IMR-90 (cell line): ENCODE measurements around the gene PDXK. TPM values are rescaled to one million over a fixed set of nuclear protein-coding genes. Genes with fewer than 3 reads are reported as not detected.
"Not testable (repeated sequence)": the region's sequence is repeated elsewhere in the genome, so short reads cannot be mapped to it uniquely, and the experiment has no call there.

Experiments
- ATAC-seq: fragments of 200-7000 bp; cut with Tn5 transposase; 2 replicates; pipeline ENCODE4 v1.9.1; 2020; ENCODE audit warnings: low read depth, mild to moderate bottlenecking, moderate library complexity
- BruUV-seq: library from RNA; stranded (reverse); fragments of 400-500 nt; replicated peaks from 2 replicates; lab custom pipeline; 2021; lab: Mats Ljungman, UMichigan
- CTCF ChIA-PET: fragments of 300-600 bp; formaldehyde crosslinking; extraction: SDS; loops from one replicate; lab custom pipeline; 2021; ENCODE audit warnings: antibody characterized with exemption; lab: Yijun Ruan, JAX
- POLR2A ChIA-PET: fragments of 300-600 bp; sonication (Branson Sonifier 250); formaldehyde crosslinking; loops from one replicate; lab custom pipeline; 2022; ENCODE audit warnings: antibody characterized with exemption; ENCODE audit not compliant: unreplicated experiment; lab: Charles Lee
- DNase-seq: peaks from one replicate; pipeline ENCODE4 v3.0.0; 2013
- H2AFZ ChIP-seq: replicated peaks from 2 replicates; pipeline ENCODE3; 2013; ENCODE audit warnings: low read length, mild to moderate bottlenecking; ENCODE audit not compliant: poor library complexity
- H2AK5ac ChIP-seq: 2 replicates; pipeline ENCODE4 v1.6.1; 2013; ENCODE audit warnings: low read depth, low read length, inconsistent platforms
- H2AK9ac ChIP-seq: replicated peaks from 2 replicates; pipeline ENCODE3; 2013; ENCODE audit warnings: mild to moderate bottlenecking, low read depth, low read length, moderate library complexity; ENCODE audit not compliant: poor library complexity
- H2BK120ac ChIP-seq: 2 replicates; pipeline ENCODE4 v1.6.1; 2013; ENCODE audit warnings: low read depth, low read length, inconsistent platforms
- H2BK15ac ChIP-seq: 3 replicates; pipeline ENCODE4 v1.6.1; 2013; ENCODE audit warnings: low read depth, low read length, inconsistent platforms
- H2BK20ac ChIP-seq: 2 replicates; pipeline ENCODE4 v1.6.1; 2013; ENCODE audit warnings: low read depth, mild to moderate bottlenecking, inconsistent platforms, low read length, moderate library complexity
- H2BK5ac ChIP-seq: 2 replicates; pipeline ENCODE4 v1.6.1; 2013; ENCODE audit warnings: mild to moderate bottlenecking, low read depth, low read length, inconsistent platforms; ENCODE audit not compliant: poor library complexity, severe bottlenecking
- H3K14ac ChIP-seq: replicated peaks from 2 replicates; pipeline ENCODE4 v1.6.1; 2013; ENCODE audit warnings: low read depth, low read length, inconsistent platforms
- H3K18ac ChIP-seq: 2 replicates; pipeline ENCODE4 v1.6.1; 2013; ENCODE audit warnings: low read depth, low read length, control low read depth
- H3K23ac ChIP-seq: 2 replicates; pipeline ENCODE4 v1.6.1; 2013; ENCODE audit warnings: low read depth, low read length, inconsistent platforms
- H3K27ac ChIP-seq: 2 replicates; pipeline ENCODE4 v1.5.1; 2013; ENCODE audit warnings: mild to moderate bottlenecking, control low read depth, low read length; ENCODE audit not compliant: insufficient read depth
- H3K27me3 ChIP-seq: 2 replicates; pipeline ENCODE4 v1.6.1; 2013; ENCODE audit warnings: low read length; ENCODE audit not compliant: control insufficient read depth, insufficient read depth
- H3K36me3 ChIP-seq: 2 replicates; pipeline ENCODE4 v1.6.1; 2013; ENCODE audit warnings: low read length, mixed read lengths; ENCODE audit not compliant: control insufficient read depth, insufficient read depth
- H3K4ac ChIP-seq: 2 replicates; pipeline ENCODE4 v1.6.1; 2013; ENCODE audit warnings: low read depth, low read length, inconsistent platforms
- H3K4me1 ChIP-seq: 2 replicates; pipeline ENCODE4 v1.6.1; 2013; ENCODE audit warnings: low read length, mixed read lengths; ENCODE audit not compliant: control insufficient read depth, insufficient read depth
- H3K4me2 ChIP-seq: 2 replicates; pipeline ENCODE4 v1.6.1; 2013; ENCODE audit warnings: low read depth, mild to moderate bottlenecking, control low read depth, low read length, moderate library complexity
- H3K4me3 ChIP-seq: 2 replicates; pipeline ENCODE4 v1.5.1; 2013; ENCODE audit warnings: low read depth, mild to moderate bottlenecking, control low read depth, low read length, moderate library complexity; ENCODE audit not compliant: insufficient read depth
- H3K56ac ChIP-seq: 2 replicates; pipeline ENCODE4 v1.6.1; 2013; ENCODE audit warnings: low read length, inconsistent platforms; ENCODE audit not compliant: insufficient read depth; ENCODE audit errors: extremely low read depth
- H3K79me1 ChIP-seq, 2 experiments: 2 replicates each; pipeline ENCODE4 v1.6.1; 2013; ENCODE audit warnings: low read length in 2 of 2, inconsistent platforms in 1 of 2, low read depth in 1 of 2
- H3K9ac ChIP-seq: 2 replicates; pipeline ENCODE4 v1.6.1; 2013; ENCODE audit warnings: low read depth, low read length, control low read depth
- H3K9me1 ChIP-seq: 2 replicates; pipeline ENCODE4 v1.6.1; 2013; ENCODE audit warnings: low read length, inconsistent platforms; ENCODE audit not compliant: insufficient read depth
- H3K9me3 ChIP-seq: 2 replicates; pipeline ENCODE4 v1.6.1; 2013; ENCODE audit warnings: low read length; ENCODE audit not compliant: control insufficient read depth, insufficient read depth
- H4K20me1 ChIP-seq: 2 replicates; pipeline ENCODE4 v1.6.1; 2013; ENCODE audit warnings: low read length, inconsistent platforms; ENCODE audit not compliant: insufficient read depth
- H4K5ac ChIP-seq: 2 replicates; pipeline ENCODE4 v1.6.1; 2013; ENCODE audit warnings: mild to moderate bottlenecking, low read depth, low read length, control low read depth
- H4K8ac ChIP-seq, 2 experiments: 2 replicates each; pipeline ENCODE4 v1.6.1; 2013; ENCODE audit warnings: low read depth in 2 of 2, low read length in 2 of 2, control low read depth in 1 of 2, inconsistent platforms in 1 of 2
- H4K91ac ChIP-seq: 2 replicates; pipeline ENCODE4 v1.6.1; 2013; ENCODE audit warnings: low read depth, low read length, inconsistent platforms; ENCODE audit not compliant: insufficient read depth
- WGBS, 2 experiments: methylation state at CpG; one replicate each; pipeline versions ENCODE4 v1.1.5 to v1.1.7; 2013; ENCODE audit warnings: missing lambda C conversion rate in 2 of 2; ENCODE audit not compliant: insufficient read length in 1 of 2; ENCODE audit errors: extremely low coverage in 2 of 2; 5-methylcytosine and 5-hydroxymethylcytosine counted together
- dilution Hi-C: fragments of 300-500 bp; cut with HindIII; formaldehyde crosslinking; loops from one replicate; pipeline ENCODE4 v1.14.3; 2018; ENCODE audit warnings: low sequenced_read_pairs; ENCODE audit not compliant: unreplicated experiment
- in situ Hi-C: fragments of 300-500 bp; cut with MboI; formaldehyde crosslinking; loops from 3 replicates; pipeline ENCODE4 v1.14.3; 2019; ENCODE audit warnings: low sequenced_read_pairs, inconsistent platforms, mixed read lengths
- intact Hi-C: fragments of 100-400 bp; cut with micrococcal nuclease; formaldehyde crosslinking; loops from 2 replicates; pipeline ENCODE4 v1.10.0; 2022
- polyA plus RNA-seq, 3 experiments: library from polyadenylated mRNA; depleted of rRNA; stranded (reverse); fragments of >200 nt; gene quantifications; 2 replicates each; pipeline ENCODE4 v1.2.3, GENCODE V29; 2012; ENCODE audit warnings: low replicate concordance in 1 of 3
- total RNA-seq: library from RNA; depleted of rRNA; stranded (reverse); fragments of >200 nt; gene quantifications from 2 replicates; pipeline ENCODE4 v1.2.3, GENCODE V29; 2012

Gene PDXK
- total and polyA plus RNA-seq, 2 of the 4 experiments (the other 2 are of a cell fraction) = 155 to 312 TPM

- H3K79me1 ChIP-seq = peaks cover 6 to 20% of the 10 kb centered on the region in 2 experiments; a peak in 3 of 4 replicates
- WGBS, 2 experiments = 100% methylated on average over 4 of the region's 6 CpGs; no CpG with 5 or more reads in 1 of the 2 experiments
- H2BK5ac ChIP-seq, DNase-seq, H2AFZ ChIP-seq, BruUV-seq, H3K14ac ChIP-seq, H2BK20ac ChIP-seq, H3K23ac ChIP-seq, H3K9ac ChIP-seq, H3K4me1 ChIP-seq, H3K4ac ChIP-seq, H3K18ac ChIP-seq, H4K8ac ChIP-seq, in situ Hi-C loops, H2BK120ac ChIP-seq, H4K5ac ChIP-seq, H3K4me2 ChIP-seq, H3K56ac ChIP-seq, H2AK5ac ChIP-seq, dilution Hi-C loops, H4K91ac ChIP-seq, H3K27ac ChIP-seq, ATAC-seq, H3K9me1 ChIP-seq, H2AK9ac ChIP-seq, intact Hi-C loops, H2BK15ac ChIP-seq, CTCF ChIA-PET, H4K20me1 ChIP-seq, H3K9me3 ChIP-seq, H3K4me3 ChIP-seq, H3K27me3 ChIP-seq, POLR2A ChIA-PET: not testable (repeated sequence)
- peaks cover 36% of the 10 kb centered on the region for H3K36me3 ChIP-seq
These were observed 38.5 kb upstream of the PDXK start for GRCh38 chr21:43680421-43680820.
